ENCODE data around the gene MAP3K7. TPM values are rescaled to one million over a fixed set of nuclear protein-coding genes. Genes with fewer than 3 reads are reported as not detected.

MAP3K7 gene
- total and polyA plus RNA-seq, 2 donors (not counting 3 experiments of a cell fraction or from before 2014, with no cell fraction given): 15.3 to 25.6 TPM

- no peak overlapping the region for H3K27ac ChIP-seq (ENCODE audit: insufficient read depth, low read depth, low read length)
- no peaks in the 10 kb centered on the region for H3K9me3 ChIP-seq (replicated peaks; ENCODE audit: control insufficient read depth, insufficient read depth, low read length)
- FAIRE-seq (no peak), DNase-seq (ENCODE audit: low read depth, low spot score) (no peak)
- H3K4me2 ChIP-seq (ENCODE audit: insufficient read depth, low read length): no peak overlapping the region
- ChIA-PET POLR2A (no interaction called here), CTCF (no interaction called here)
- no peaks in the 10 kb centered on the region for H3K79me2 ChIP-seq (ENCODE audit: control insufficient read depth, insufficient read depth, low read length)
- no peaks in the 10 kb centered on the region for H4K20me1 ChIP-seq (replicated peaks; ENCODE audit: control insufficient read depth, extremely low read depth, insufficient read depth, low read length)
- H3K4me1 ChIP-seq (ENCODE audit: control insufficient read depth, extremely low read depth, insufficient read depth, low read length): no peaks in the 10 kb centered on the region
- TF ChIP-seq GATA2 (IDR thresholded peaks at IDR 0.05; ENCODE audit: insufficient read depth, insufficient read length, low read depth, low read length): no peak
- no peak for TF ChIP-seq EZH2 (IDR thresholded peaks at IDR 0.05; ENCODE audit: borderline replicate concordance, low read depth, low read length, severe bottlenecking)
- TF ChIP-seq POLR2AphosphoS5 (IDR thresholded peaks at IDR 0.05; ENCODE audit: insufficient read depth, low read depth, low read length): no peak
- TF ChIP-seq, protein P1, sequence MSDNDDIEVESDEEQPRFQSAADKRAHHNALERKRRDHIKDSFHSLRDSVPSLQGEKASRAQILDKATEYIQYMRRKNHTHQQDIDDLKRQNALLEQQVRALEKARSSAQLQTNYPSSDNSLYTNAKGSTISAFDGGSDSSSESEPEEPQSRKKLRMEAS (IDR thresholded peaks at IDR 0.05; ENCODE audit: insufficient read depth, insufficient read length): no peak
- no peak for TF ChIP-seq POLR2A (IDR thresholded peaks at IDR 0.05; ENCODE audit: low read depth, low read length)
- H3K36me3 ChIP-seq (ENCODE audit: control insufficient read depth in 2 of 2, extremely low read depth in 1 of 2, insufficient read depth in 2 of 2, low read length in 2 of 2): no peaks in the 10 kb centered on the region
- no peak overlapping the region for H3K4me3 ChIP-seq (replicated peaks in 1 of 3; ENCODE audit: insufficient read depth in 1 of 3, low read depth in 1 of 3, low read length in 3 of 3)
- no peak overlapping the region for H3K9ac ChIP-seq (replicated peaks; ENCODE audit: extremely low read depth, insufficient read depth, low read length)
- no peak overlapping the region for H2AFZ ChIP-seq (ENCODE audit: low read depth, low read length)
- dilution Hi-C loops (cut with MboI; ENCODE audit: extremely low pct_ligation_motif_present, low sequenced_read_pairs): no loop called here
- H3K9me1 ChIP-seq (replicated peaks; ENCODE audit: control insufficient read depth, extremely low read depth, insufficient read depth, low read length): no peaks in the 10 kb centered on the region
- peaks cover 6 to 8% of the 10 kb centered on the region in 2 experiments for H3K27me3 ChIP-seq (ENCODE audit: control insufficient read depth in 2 of 2, insufficient read depth in 2 of 2, low read length in 2 of 2)
- BruUV-seq (replicated peaks): no TSS peak
- intact Hi-C loops (cut with micrococcal nuclease): no loop called here
Measured at GRCh38 chr6:90468859-90469258, 118.0 kb downstream of the MAP3K7 start.

DNA sequence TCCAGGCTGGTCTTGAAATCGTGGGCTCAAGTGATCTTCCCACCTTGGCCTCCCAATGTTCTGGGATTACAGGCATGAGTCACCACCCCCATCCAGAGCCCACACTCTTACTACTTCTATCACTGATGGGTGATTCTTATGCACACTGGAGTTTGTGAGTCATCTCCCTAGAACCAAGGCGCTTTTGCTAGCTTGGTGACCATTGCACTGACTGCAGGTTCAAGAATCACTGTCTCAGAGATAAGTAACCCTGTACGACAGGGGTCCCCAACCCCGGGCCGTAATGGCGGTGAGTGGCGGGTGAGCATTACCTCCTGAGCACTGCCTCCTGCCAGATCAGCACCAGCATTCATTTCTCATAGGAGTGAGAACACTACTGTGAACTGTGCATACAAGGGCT is 118.8 kb downstream of the MAP3K7 start:
- BruUV-seq (replicated peaks): no TSS peak
- DNase-seq (ENCODE audit: low read depth, low spot score): no peak
- no peaks in the 10 kb centered on the region for H3K9me3 ChIP-seq (replicated peaks; ENCODE audit: control insufficient read depth, insufficient read depth, low read length)
- H3K79me2 ChIP-seq (ENCODE audit: control insufficient read depth, insufficient read depth, low read length): no peaks in the 10 kb centered on the region
- H3K9me1 ChIP-seq (replicated peaks; ENCODE audit: control insufficient read depth, extremely low read depth, insufficient read depth, low read length): no peaks in the 10 kb centered on the region
- TF ChIP-seq POLR2AphosphoS5 (IDR thresholded peaks at IDR 0.05; ENCODE audit: insufficient read depth, low read depth, low read length) (no peak), EZH2 (IDR thresholded peaks at IDR 0.05; ENCODE audit: borderline replicate concordance, low read depth, low read length, severe bottlenecking) (no peak), FOS (IDR thresholded peaks at IDR 0.05; ENCODE audit: borderline replicate concordance, insufficient read depth, low read length) (no peak), GATA2 (IDR thresholded peaks at IDR 0.05; ENCODE audit: insufficient read depth, insufficient read length, low read depth, low read length) (no peak), MYC (IDR thresholded peaks at IDR 0.05; ENCODE audit: low read depth, low read length) (no peak), JUN (IDR thresholded peaks at IDR 0.05; ENCODE audit: borderline replicate concordance, insufficient read depth, insufficient read length, low read depth) (no peak), POLR2A (IDR thresholded peaks at IDR 0.05; ENCODE audit: low read depth, low read length) (no peak)
- TF ChIP-seq, protein P1 (IDR thresholded peaks at IDR 0.05; ENCODE audit: insufficient read depth, insufficient read length): no peak
- TF ChIP-seq, protein P2, sequence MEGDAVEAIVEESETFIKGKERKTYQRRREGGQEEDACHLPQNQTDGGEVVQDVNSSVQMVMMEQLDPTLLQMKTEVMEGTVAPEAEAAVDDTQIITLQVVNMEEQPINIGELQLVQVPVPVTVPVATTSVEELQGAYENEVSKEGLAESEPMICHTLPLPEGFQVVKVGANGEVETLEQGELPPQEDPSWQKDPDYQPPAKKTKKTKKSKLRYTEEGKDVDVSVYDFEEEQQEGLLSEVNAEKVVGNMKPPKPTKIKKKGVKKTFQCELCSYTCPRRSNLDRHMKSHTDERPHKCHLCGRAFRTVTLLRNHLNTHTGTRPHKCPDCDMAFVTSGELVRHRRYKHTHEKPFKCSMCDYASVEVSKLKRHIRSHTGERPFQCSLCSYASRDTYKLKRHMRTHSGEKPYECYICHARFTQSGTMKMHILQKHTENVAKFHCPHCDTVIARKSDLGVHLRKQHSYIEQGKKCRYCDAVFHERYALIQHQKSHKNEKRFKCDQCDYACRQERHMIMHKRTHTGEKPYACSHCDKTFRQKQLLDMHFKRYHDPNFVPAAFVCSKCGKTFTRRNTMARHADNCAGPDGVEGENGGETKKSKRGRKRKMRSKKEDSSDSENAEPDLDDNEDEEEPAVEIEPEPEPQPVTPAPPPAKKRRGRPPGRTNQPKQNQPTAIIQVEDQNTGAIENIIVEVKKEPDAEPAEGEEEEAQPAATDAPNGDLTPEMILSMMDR (IDR thresholded peaks at IDR 0.05; ENCODE audit: extremely low read depth in 1 of 2, insufficient read depth in 1 of 2, low read depth in 1 of 2, low read length in 2 of 2): no peak
- CTCF ChIA-PET: no interaction called here
- peaks cover 6 to 8% of the 10 kb centered on the region in 2 experiments for H3K27me3 ChIP-seq (ENCODE audit: control insufficient read depth in 2 of 2, insufficient read depth in 2 of 2, low read length in 2 of 2)
- no peaks in the 10 kb centered on the region for H4K20me1 ChIP-seq (replicated peaks; ENCODE audit: control insufficient read depth, extremely low read depth, insufficient read depth, low read length)
- no peak overlapping the region for H3K27ac ChIP-seq (ENCODE audit: insufficient read depth, low read depth, low read length)
- no peak overlapping the region for H3K4me2 ChIP-seq (ENCODE audit: insufficient read depth, low read length)
- no peaks in the 10 kb centered on the region for H3K36me3 ChIP-seq (ENCODE audit: control insufficient read depth in 2 of 2, extremely low read depth in 1 of 2, insufficient read depth in 2 of 2, low read length in 2 of 2)
- no peak for FAIRE-seq
- H3K9ac ChIP-seq (replicated peaks; ENCODE audit: extremely low read depth, insufficient read depth, low read length): no peak overlapping the region
- POLR2A ChIA-PET: no interaction called here
- dilution Hi-C loops (cut with MboI; ENCODE audit: extremely low pct_ligation_motif_present, low sequenced_read_pairs) (no loop called here), intact Hi-C loops (cut with micrococcal nuclease) (no loop called here)
- H2AFZ ChIP-seq (ENCODE audit: low read depth, low read length): no peak overlapping the region
- H3K4me3 ChIP-seq (replicated peaks in 1 of 3; ENCODE audit: insufficient read depth in 1 of 3, low read depth in 1 of 3, low read length in 3 of 3): no peak overlapping the region
- no peaks in the 10 kb centered on the region for H3K4me1 ChIP-seq (ENCODE audit: control insufficient read depth, extremely low read depth, insufficient read depth, low read length)

Measured in endothelial cell of umbilical vein (primary cell).